Astrocyte (in vitro differentiated cells and primary cell): ENCODE measurements around the gene ATXN7L1. TPM values are rescaled to one million over a fixed set of nuclear protein-coding genes. Genes with fewer than 3 reads are reported as not detected.

ENCODE experiments used
- DNase-seq: peaks from one replicate; pipeline ENCODE4 v3.0.0-alpha.2; 2010; ENCODE audit warnings: low read depth
- FAIRE-seq: peaks from 2 replicates; lab custom pipeline; 2011; peaks lifted over from hg19 to GRCh38; lab: Jason Lieb, UNC
- H2AFZ ChIP-seq: 2 replicates; pipeline ENCODE4 v1.6.0; 2012; ENCODE audit warnings: low read depth, low read length, inconsistent platforms
- H3K27ac ChIP-seq: 2 replicates; pipeline ENCODE4 v1.5.1; 2011; ENCODE audit warnings: low read depth, low read length, inconsistent platforms
- H3K27me3 ChIP-seq: 2 replicates; pipeline ENCODE4 v1.6.0; 2011; ENCODE audit warnings: low read length, inconsistent platforms; ENCODE audit not compliant: insufficient read depth
- H3K36me3 ChIP-seq: 2 replicates; pipeline ENCODE4 v1.5.1; 2011; ENCODE audit warnings: low read length, inconsistent platforms; ENCODE audit not compliant: insufficient read depth
- H3K4me1 ChIP-seq: 2 replicates; pipeline ENCODE4 v1.5.1; 2011; ENCODE audit warnings: low read length, inconsistent platforms; ENCODE audit not compliant: insufficient read depth
- H3K4me2 ChIP-seq: 2 replicates; pipeline ENCODE4 v1.6.0; 2012; ENCODE audit warnings: low read length, inconsistent platforms
- H3K4me3 ChIP-seq: 2 replicates; pipeline ENCODE4 v1.5.1; 2011; ENCODE audit warnings: low read depth, mild to moderate bottlenecking, low read length, inconsistent platforms; ENCODE audit not compliant: insufficient read depth
- H3K79me2 ChIP-seq: 2 replicates; pipeline ENCODE4 v1.6.0; 2012; ENCODE audit warnings: mild to moderate bottlenecking, low read length, inconsistent platforms; ENCODE audit not compliant: insufficient read depth
- H3K9ac ChIP-seq: 2 replicates; pipeline ENCODE4 v1.6.0; 2012; ENCODE audit warnings: mild to moderate bottlenecking, low read length, inconsistent platforms
- H3K9me3 ChIP-seq: 2 replicates; pipeline ENCODE4 v1.5.1; 2012; ENCODE audit warnings: low read depth, mild to moderate bottlenecking, low read length, inconsistent platforms; ENCODE audit not compliant: insufficient read depth
- H4K20me1 ChIP-seq: 2 replicates; pipeline ENCODE4 v1.6.0; 2012; ENCODE audit warnings: low read length, inconsistent platforms; ENCODE audit not compliant: insufficient read depth
- H3K27ac Mint-ChIP-seq: one replicate; pipeline ENCODE4 v1.8.0; 2021; ENCODE audit warnings: mild to moderate bottlenecking, mixed read lengths; ENCODE audit not compliant: unreplicated experiment
- H3K27me3 Mint-ChIP-seq: one replicate; pipeline ENCODE4 v1.8.0; 2021; ENCODE audit warnings: low read depth, mixed read lengths; ENCODE audit not compliant: unreplicated experiment
- H3K36me3 Mint-ChIP-seq: one replicate; pipeline ENCODE4 v1.8.0; 2021; ENCODE audit warnings: low read depth, mixed read lengths; ENCODE audit not compliant: unreplicated experiment
- H3K4me1 Mint-ChIP-seq: one replicate; pipeline ENCODE4 v1.8.0; 2021; ENCODE audit warnings: low read depth, mixed read lengths; ENCODE audit not compliant: unreplicated experiment
- H3K4me3 Mint-ChIP-seq: one replicate; pipeline ENCODE4 v1.8.0; 2021; ENCODE audit warnings: mild to moderate bottlenecking, moderate library complexity, mixed read lengths; ENCODE audit not compliant: unreplicated experiment
- H3K9me3 Mint-ChIP-seq: one replicate; pipeline ENCODE4 v1.8.0; 2021; ENCODE audit warnings: mild to moderate bottlenecking, mixed read lengths; ENCODE audit not compliant: unreplicated experiment
- CTCF ChIP-seq: IDR thresholded peaks from 2 replicates; pipeline ENCODE4 v1.5.1; 2011; ENCODE audit warnings: low read depth, mild to moderate bottlenecking, inconsistent platforms, low read length, moderate library complexity; ENCODE audit not compliant: insufficient read depth
- EZH2 ChIP-seq: IDR thresholded peaks from 2 replicates; pipeline ENCODE4 v1.6.1; 2012; ENCODE audit warnings: mild to moderate bottlenecking, low read length, inconsistent platforms; ENCODE audit not compliant: insufficient read depth
- total RNA-seq: library from RNA; stranded (reverse); gene quantifications from 2 replicates; pipeline ENCODE4 v1.2.1, GENCODE V29; 2021

Gene ATXN7L1
- total RNA-seq, 1 donor from 2014 or later, result 7.6 TPM

- Histone ChIP-seq H3K4me1 (peaks cover 17% of the 10 kb centered on the region), H3K79me2 (peaks cover 3% of the 10 kb centered on the region), H3K4me2 (peak overlapping the region; percentile 99), H3K4me3 (peak overlapping the region; percentile 65), H3K9me3 (no peaks in the 10 kb centered on the region), H3K36me3 (no peaks in the 10 kb centered on the region), H4K20me1 (peaks cover 5% of the 10 kb centered on the region), H3K9ac (peak overlapping the region; percentile 72), H2AFZ (peak overlapping the region; percentile 95), H3K27ac (no peak overlapping the region), H3K27me3 (peaks cover 5% of the 10 kb centered on the region)
- Mint-ChIP-seq H3K4me1 (peaks cover 2% of the 10 kb centered on the region), H3K36me3 (peaks cover 5% of the 10 kb centered on the region), H3K27ac (peak overlapping the region; percentile 22), H3K4me3 (peak overlapping the region; percentile 90), H3K9me3 (no peaks in the 10 kb centered on the region), H3K27me3 (no peaks in the 10 kb centered on the region)
- TF ChIP-seq CTCF (no peak), EZH2 (no peak)
- DNase-seq (peak; percentile 18), FAIRE-seq (no peak)
Observed at GRCh38 chr7:105876964-105877601, 684 bp upstream of the ATXN7L1 start.

- Mint-ChIP-seq H3K27me3 (no peaks in the 10 kb centered on the region), H3K4me1 (peaks cover 2% of the 10 kb centered on the region)
Observed at GRCh38 chr7:105875505-105875904, 894 bp downstream of the ATXN7L1 start.

More at GRCh38 chr7:105875505-105875904, 894 bp downstream of the ATXN7L1 start:
- H3K9ac ChIP-seq, result peak overlapping the region; percentile 91
- FAIRE-seq, result no peak
- H3K4me3 ChIP-seq, result peak overlapping the region; percentile 85
- peaks cover 3% of the 10 kb centered on the region for H3K79me2 ChIP-seq
- H3K27me3 ChIP-seq, result peaks cover 5% of the 10 kb centered on the region
- DNase-seq, result no peak
- peak overlapping the region; percentile 99 for H3K4me3 Mint-ChIP-seq
- no peak overlapping the region for H2AFZ ChIP-seq
- TF ChIP-seq CTCF, result no peak
- no peak for TF ChIP-seq EZH2
- no peaks in the 10 kb centered on the region for H3K9me3 ChIP-seq
- H3K4me1 ChIP-seq, result peaks cover 17% of the 10 kb centered on the region
- H3K9me3 Mint-ChIP-seq, result no peaks in the 10 kb centered on the region
- peaks cover 5% of the 10 kb centered on the region for H3K36me3 Mint-ChIP-seq
- peaks cover 5% of the 10 kb centered on the region for H4K20me1 ChIP-seq
- H3K27ac ChIP-seq, result no peak overlapping the region
- no peak overlapping the region for H3K27ac Mint-ChIP-seq
- H3K36me3 ChIP-seq, result no peaks in the 10 kb centered on the region
- peak overlapping the region; percentile 82 for H3K4me2 ChIP-seq
